ENCODE results near the gene PROCR. TPM values are rescaled to one million over a fixed set of nuclear protein-coding genes. Genes with fewer than 3 reads are reported as not detected.
"Not testable (repeated sequence)": the region's sequence is repeated elsewhere in the genome, so short reads cannot be mapped to it uniquely, and the experiment has no call there.

Gene PROCR
- total RNA-seq, 4 donors from 2014 or later: 16.4 to 26.6 (median 23.4) TPM

DNA sequence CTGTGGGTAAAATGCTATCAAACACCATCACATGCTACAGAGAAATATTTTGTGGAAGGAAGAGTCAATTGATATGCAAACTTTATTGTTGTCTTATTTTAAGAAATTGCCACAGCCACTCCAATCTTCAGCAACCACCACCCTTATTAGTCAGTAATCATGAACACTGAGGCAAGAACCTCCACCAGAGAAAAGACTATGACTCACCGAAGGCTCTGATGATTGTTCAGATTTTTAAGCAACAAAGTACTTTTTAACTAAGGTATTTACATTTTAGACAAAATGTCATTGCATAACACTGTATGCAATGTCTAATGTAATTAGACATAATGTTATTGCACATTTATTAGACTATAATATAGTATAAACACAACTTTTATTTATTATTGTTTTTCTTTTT, 28.4 kb downstream of the PROCR start:
- H3K4me3 ChIP-seq: no peak overlapping the region
- H3K27me3 ChIP-seq: no peaks in the 10 kb centered on the region
- peaks cover 10% of the 10 kb centered on the region for H3K9me3 ChIP-seq
- 76% methylated on average over 1 of the region's 1 CpG for whole genome bisulfite sequencing
- H3K27ac ChIP-seq: no peak overlapping the region
- no peaks in the 10 kb centered on the region for H3K4me1 ChIP-seq
- TF ChIP-seq POLR2AphosphoS5 (IDR thresholded peaks at IDR 0.05) (no peak), EP300 (IDR thresholded peaks at IDR 0.05) (no peak)
- H3K36me3 ChIP-seq: no peaks in the 10 kb centered on the region
- DNase-seq (ENCODE audit: low spot score in 2 of 2): no peak

DNA sequence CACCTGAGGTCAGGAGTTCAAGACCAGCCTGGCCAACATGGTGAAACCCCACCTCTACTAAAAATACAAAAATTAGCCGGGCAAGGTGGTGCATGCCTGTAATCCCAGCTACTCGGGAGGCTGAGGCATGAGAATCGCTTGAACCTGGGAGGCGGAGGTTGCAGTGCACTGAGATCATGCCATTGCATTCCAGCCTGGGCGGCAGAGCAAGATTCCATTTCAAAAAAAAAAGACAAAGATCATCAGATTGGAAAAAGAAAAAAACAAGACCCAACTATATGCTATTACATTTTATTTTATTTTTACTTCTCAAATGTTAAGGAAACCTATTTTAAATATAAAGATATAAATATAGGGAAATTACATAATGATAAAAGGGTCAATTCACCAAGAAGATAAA, 29.6 kb downstream of the PROCR start:
- H3K27ac ChIP-seq; DNase-seq (ENCODE audit: low spot score in 2 of 2); H3K4me3 ChIP-seq; H3K27me3 ChIP-seq; H3K4me1 ChIP-seq; H3K36me3 ChIP-seq: not testable (repeated sequence)
- 93% methylated on average over 5 of the region's 5 CpGs for WGBS
- peaks cover 10% of the 10 kb centered on the region for H3K9me3 ChIP-seq

DNA sequence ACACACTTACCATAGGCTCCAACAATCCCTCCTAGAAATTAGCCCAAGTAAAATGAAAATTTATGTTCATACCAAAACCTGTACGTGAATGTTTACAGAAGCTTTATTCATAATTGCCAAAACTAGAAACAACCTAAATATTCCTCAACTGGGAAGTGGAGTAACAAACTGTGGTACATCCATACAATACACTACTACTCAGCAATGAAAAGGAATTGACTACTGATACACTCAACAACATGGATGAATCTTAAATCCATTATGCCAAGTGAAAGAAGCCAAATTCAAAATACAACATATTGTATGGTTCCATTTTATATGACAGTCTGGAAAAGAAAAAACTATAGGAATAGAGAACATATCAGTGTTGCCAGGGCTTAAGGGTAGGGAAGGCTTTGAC, 34.9 kb downstream of the PROCR start:
- no peak for DNase-seq (ENCODE audit: low spot score in 2 of 2)
- peaks cover 6% of the 10 kb centered on the region for H3K4me1 ChIP-seq
- WGBS: 88% methylated on average over 1 of the region's 1 CpG
- no peaks in the 10 kb centered on the region for H3K27me3 ChIP-seq
- no peak overlapping the region for H3K27ac ChIP-seq
- no peaks in the 10 kb centered on the region for H3K36me3 ChIP-seq
- TF ChIP-seq POLR2A (IDR thresholded peaks at IDR 0.05): no peak
- TF ChIP-seq EP300 (IDR thresholded peaks at IDR 0.05): no peak
- no peak for TF ChIP-seq POLR2AphosphoS5 (IDR thresholded peaks at IDR 0.05)
- TF ChIP-seq, protein P1, sequence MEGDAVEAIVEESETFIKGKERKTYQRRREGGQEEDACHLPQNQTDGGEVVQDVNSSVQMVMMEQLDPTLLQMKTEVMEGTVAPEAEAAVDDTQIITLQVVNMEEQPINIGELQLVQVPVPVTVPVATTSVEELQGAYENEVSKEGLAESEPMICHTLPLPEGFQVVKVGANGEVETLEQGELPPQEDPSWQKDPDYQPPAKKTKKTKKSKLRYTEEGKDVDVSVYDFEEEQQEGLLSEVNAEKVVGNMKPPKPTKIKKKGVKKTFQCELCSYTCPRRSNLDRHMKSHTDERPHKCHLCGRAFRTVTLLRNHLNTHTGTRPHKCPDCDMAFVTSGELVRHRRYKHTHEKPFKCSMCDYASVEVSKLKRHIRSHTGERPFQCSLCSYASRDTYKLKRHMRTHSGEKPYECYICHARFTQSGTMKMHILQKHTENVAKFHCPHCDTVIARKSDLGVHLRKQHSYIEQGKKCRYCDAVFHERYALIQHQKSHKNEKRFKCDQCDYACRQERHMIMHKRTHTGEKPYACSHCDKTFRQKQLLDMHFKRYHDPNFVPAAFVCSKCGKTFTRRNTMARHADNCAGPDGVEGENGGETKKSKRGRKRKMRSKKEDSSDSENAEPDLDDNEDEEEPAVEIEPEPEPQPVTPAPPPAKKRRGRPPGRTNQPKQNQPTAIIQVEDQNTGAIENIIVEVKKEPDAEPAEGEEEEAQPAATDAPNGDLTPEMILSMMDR (IDR thresholded peaks at IDR 0.05): no peak
- H3K9me3 ChIP-seq: no peaks in the 10 kb centered on the region
- no peak overlapping the region for H3K4me3 ChIP-seq

DNA sequence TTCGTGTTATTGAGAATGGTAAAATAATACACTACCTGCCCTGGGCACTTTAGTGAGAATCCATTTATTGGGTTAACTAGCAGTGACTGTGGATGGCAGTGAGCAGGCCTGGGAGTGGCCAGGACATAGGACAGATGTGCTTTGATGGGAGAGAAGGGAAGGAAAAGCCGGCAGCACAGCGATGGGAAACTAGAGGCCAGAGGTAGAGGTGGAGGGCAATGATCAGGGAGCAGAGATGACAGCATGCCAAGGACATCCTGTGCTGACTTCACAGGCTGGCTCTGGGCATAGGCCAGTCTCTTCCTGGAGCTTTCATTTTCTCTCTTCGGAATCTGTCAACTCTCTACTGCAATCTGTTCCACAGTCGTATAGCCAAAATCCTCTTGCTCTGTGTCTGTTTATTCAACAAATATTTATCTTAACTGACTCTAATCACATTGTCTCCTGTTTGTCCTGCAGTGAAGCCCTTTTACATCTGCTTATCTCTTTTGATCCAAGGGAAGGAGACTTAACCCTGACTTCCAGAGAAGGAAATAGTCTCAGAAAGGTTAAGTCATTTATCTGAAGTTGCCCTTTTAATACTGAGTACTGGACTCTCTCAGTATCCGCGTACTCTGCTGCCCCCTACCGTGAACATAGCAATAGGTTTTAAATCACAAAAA, 36.2 kb downstream of the PROCR start:
- WGBS: 37% methylated on average over 8 of the region's 8 CpGs
- H3K4me1 ChIP-seq: peaks cover 6% of the 10 kb centered on the region
- peak; percentile 81 to 86 for DNase-seq (ENCODE audit: low spot score in 2 of 2)
- no peak overlapping the region for H3K4me3 ChIP-seq
- peak overlapping the region; percentile 63 for H3K27ac ChIP-seq
- no peaks in the 10 kb centered on the region for H3K9me3 ChIP-seq
- TF ChIP-seq EP300 (IDR thresholded peaks at IDR 0.05) (no peak), POLR2A (IDR thresholded peaks at IDR 0.05) (no peak), POLR2AphosphoS5 (IDR thresholded peaks at IDR 0.05) (no peak)
- TF ChIP-seq, protein P1 (IDR thresholded peaks at IDR 0.05): peak; percentile 51 to 87
- H3K36me3 ChIP-seq: no peaks in the 10 kb centered on the region
- H3K27me3 ChIP-seq: no peaks in the 10 kb centered on the region

DNA sequence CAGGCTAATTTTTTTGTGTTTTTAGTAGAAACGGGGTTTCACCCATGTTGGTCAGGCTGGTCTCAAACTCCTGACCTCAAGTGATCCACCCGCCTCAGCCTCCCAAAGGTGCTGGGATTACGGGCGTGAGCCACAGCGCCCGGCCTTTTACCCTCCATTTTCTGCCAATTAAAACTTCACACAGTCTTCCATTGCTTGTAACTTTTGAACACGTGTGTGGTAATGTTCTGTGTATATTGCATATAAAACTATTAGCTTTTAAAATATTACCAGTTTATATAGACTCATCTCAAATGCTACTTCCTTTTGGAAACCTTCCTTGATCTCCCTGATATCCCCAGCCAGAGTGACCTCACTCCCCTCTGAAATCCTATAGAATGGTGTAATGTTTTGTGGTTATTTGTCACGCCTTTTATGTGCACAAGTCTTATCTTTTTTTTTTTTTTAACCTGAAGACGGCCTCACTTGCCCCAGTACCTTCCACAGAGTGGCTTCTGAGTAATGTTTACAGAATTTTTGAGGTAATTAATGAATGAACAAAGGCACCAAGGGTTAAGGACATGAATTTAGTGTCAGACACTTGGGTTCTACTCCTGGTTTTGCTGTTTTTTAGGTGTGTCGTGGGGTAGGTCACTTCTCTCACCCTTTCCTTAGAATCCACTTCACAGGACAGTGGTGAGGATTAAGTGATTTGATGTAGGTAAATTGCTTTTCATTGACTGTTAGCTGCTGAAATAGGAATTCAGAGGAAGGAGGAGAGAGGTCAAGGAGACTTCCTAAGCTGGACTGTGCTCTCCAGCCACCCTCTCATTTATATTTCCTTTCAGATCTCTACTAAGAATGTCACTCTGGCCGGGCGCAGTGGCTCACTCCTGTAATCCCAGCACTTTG, 43.4 kb downstream of the PROCR start:
- Histone ChIP-seq H3K27ac (no peak overlapping the region), H3K4me1 (no peaks in the 10 kb centered on the region), H3K27me3 (no peaks in the 10 kb centered on the region), H3K9me3 (no peaks in the 10 kb centered on the region), H3K4me3 (no peak overlapping the region), H3K36me3 (peaks cover 6% of the 10 kb centered on the region)
- WGBS: 95% methylated on average over 12 of the region's 12 CpGs
- DNase-seq (ENCODE audit: low spot score in 2 of 2): no peak
- TF ChIP-seq EP300 (IDR thresholded peaks at IDR 0.05): no peak
- TF ChIP-seq POLR2AphosphoS5 (IDR thresholded peaks at IDR 0.05): no peak
- TF ChIP-seq, protein P1 (IDR thresholded peaks at IDR 0.05): no peak
- TF ChIP-seq POLR2A (IDR thresholded peaks at IDR 0.05): no peak

DNA sequence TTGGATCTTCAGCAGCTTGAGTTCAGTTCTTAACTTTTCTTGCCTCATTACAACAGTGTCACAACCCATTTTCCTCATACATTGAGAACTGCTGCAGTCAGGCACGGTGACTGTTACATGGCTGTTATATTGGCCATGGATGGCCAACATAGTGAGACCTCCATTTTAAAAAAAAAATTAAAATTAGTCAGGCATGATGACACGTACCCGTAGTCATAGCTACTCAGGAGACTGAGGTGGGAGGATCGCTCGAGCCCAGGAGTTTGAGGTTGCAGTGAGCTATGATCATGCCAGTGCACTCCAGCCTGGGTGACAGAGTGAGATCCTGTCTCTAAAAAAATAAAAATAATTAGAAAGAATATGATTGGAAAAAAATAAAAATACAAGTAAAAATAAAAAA, 44.7 kb downstream of the PROCR start:
- Histone ChIP-seq H3K27ac (no peak overlapping the region), H3K4me3 (no peak overlapping the region), H3K9me3 (no peaks in the 10 kb centered on the region), H3K4me1 (no peaks in the 10 kb centered on the region), H3K36me3 (peaks cover 6% of the 10 kb centered on the region), H3K27me3 (no peaks in the 10 kb centered on the region)
- DNase-seq (ENCODE audit: low spot score in 2 of 2): no peak
- TF ChIP-seq POLR2AphosphoS5 (IDR thresholded peaks at IDR 0.05): no peak
- TF ChIP-seq, protein P1 (IDR thresholded peaks at IDR 0.05): no peak
- no peak for TF ChIP-seq EP300 (IDR thresholded peaks at IDR 0.05)
- TF ChIP-seq POLR2A (IDR thresholded peaks at IDR 0.05): no peak
- 96% methylated on average over 5 of the region's 5 CpGs for WGBS
